Measurements from ENCODE around the gene NCK2. TPM values are rescaled to one million over a fixed set of nuclear protein-coding genes. Genes with fewer than 3 reads are reported as not detected.
"Not testable (repeated sequence)": the region's sequence is repeated elsewhere in the genome, so short reads cannot be mapped to it uniquely, and the experiment has no call there.

Gene NCK2
- total RNA-seq, 1 donor from 2014 or later: 32.3 TPM

DNA sequence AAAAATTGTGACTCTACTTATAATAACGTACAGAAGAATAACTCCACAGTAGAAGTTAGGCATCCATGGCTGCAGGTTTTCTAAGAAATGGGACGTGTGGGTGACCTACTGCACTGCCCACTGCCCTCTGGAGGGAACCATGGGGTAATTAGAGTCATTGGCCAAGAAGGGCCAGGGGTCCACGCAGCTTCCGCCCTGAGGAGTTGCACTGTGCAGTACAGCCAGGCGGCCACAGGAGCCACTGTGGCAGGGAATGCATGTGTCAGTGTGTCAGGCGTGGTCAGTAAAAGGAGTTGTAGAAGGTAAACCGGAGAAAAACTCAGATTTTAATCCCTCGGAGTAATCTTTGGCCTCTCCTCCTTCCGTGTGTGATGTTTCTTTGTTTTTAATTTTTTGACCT, 24.8 kb downstream of the NCK2 start:
- ATAC-seq (ENCODE audit: poor library complexity) (no peak), DNase-seq (no peak)
- intact Hi-C loops (cut with DNase I): no loop called here

DNA sequence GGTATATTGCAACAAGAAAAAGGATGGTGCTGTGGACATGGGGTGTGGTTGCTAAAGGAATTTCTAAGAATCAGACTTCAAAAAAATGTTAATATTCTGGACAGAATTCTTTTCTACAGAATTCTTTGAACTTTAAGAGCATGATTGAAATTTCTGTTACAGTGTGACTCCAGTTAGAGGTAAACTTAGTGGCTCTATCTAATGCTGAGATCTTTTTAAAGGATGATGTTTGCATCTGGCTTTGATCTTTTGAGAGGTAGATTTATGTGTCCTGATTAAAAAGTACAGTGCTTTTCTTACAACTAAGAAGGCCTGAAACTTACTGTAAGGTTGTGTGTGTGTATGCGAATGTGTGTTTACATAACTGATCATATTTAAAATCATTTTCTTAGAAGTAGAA, 25.4 kb downstream of the NCK2 start:
- DNase-seq (no peak), ATAC-seq (ENCODE audit: poor library complexity) (no peak)
- intact Hi-C loops (cut with DNase I): no loop called here

DNA sequence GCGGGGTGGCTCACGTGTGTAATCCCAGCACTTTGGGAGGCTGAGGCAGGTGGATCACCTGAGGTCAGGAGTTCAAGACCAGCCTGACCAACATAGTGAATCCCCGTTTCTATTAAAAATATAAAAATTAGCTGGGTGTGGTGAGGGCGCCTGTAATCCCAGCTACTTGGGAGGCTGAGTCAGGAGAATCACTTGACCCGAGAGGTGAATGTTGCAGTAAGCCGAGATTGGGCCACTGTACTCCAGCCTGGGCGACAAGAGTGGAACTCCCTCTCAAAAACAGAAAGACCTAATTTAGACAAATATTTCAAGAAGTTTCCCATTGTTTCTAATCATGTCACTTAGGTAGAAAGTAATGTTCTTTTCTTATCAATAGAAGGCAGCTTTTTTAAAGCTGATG, 26.6 kb downstream of the NCK2 start:
- intact Hi-C loops (cut with DNase I); ATAC-seq (ENCODE audit: poor library complexity); DNase-seq: not testable (repeated sequence)

DNA sequence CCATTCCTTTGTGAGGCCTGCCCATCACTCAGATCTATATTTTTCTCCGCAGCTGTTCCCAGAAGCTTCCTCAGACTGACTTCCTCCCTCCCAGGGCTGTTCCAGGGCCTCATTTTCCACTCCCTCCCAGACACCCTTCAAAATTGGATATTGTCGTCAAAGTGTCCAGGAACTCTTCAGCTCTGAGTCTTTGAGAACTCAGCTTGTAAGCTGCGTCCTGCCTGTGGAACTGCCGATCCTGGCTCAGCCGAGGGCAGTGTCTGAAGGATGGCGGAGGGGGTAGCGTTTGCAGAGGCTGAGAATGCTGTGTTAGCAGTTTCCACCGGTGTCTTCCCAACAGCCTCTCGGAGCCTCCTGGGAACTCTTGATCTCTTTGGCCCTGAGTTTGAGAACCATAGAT, 27.1 kb downstream of the NCK2 start:
- ATAC-seq (ENCODE audit: poor library complexity) (peak; percentile 62), DNase-seq (no peak)
- intact Hi-C loops (cut with DNase I): no loop called here

DNA sequence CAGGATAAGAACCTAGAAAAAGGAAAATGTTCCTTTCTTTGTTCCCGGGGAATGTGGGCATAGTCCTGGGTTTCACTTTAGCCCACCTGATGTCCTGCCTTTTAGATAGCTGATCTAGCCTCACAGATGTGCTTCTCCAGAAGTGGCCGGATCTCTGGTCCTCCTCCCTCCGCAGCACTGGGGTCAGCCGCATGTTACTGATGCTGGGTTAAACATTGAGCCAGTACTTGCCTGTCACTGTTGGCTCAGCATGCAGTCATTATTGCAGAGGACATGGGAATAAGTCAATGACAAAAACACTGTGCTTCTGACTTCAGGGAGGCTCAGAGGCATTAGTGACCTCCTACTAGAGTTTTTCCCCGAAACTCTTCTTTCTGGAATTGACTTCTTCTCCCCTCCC, 27.6 kb downstream of the NCK2 start:
- ATAC-seq (ENCODE audit: poor library complexity): peak; percentile 50

DNA sequence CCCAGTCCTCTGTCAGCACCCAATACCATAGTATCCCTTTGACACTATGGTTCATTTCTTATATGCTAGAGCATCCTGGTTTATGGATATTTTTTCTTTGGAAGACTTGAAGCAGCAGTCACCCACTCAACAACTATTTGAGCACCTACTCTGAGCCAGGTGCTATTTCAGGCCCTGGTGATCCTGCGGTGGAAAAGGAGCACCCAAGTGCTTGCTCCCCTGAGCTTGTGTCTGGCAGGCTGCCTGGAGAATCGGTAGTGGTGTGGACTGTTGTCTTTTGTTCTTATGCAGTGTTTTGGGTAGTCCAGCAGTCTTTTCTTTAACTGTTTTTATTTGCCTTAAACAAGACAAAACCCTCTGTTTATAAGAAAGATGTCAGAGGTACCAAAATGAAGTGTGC, 28.9 kb downstream of the NCK2 start:
- DNase-seq: no peak
- intact Hi-C loops (cut with DNase I): no loop called here
- no peak for ATAC-seq (ENCODE audit: poor library complexity)

More for the DNA sequence above, 27.6 kb downstream of the NCK2 start:
- no peak for DNase-seq
- intact Hi-C loops (cut with DNase I): no loop called here

DNA sequence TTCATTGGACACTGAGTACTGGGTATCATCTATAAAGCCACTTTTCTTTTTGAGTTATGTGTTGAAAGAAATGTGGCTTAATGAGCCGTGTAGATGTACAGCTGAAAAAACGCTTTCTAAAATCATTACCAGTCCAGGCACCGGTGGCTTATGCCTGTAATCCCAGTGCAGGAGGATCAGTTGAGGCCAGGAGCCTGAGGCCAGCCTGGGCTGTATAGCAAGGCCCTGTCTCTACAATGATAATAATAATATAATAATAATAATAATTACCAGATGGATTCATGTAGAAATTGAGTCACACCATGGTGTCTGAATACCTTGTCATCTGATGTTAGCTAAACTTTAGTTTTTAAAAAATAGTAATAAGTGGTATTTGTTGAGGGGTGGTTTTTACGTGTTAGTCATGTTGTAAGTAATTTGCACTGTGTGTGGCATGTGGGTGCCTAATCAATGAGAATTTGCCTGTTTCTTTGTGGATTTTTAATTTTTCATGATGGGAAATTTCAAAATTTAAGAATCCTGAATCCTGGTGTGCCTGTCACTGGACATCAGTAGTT, 30.1 kb downstream of the NCK2 start:
- ATAC-seq (ENCODE audit: poor library complexity) (no peak), DNase-seq (no peak)
- intact Hi-C loops (cut with DNase I): no loop called here

DNA sequence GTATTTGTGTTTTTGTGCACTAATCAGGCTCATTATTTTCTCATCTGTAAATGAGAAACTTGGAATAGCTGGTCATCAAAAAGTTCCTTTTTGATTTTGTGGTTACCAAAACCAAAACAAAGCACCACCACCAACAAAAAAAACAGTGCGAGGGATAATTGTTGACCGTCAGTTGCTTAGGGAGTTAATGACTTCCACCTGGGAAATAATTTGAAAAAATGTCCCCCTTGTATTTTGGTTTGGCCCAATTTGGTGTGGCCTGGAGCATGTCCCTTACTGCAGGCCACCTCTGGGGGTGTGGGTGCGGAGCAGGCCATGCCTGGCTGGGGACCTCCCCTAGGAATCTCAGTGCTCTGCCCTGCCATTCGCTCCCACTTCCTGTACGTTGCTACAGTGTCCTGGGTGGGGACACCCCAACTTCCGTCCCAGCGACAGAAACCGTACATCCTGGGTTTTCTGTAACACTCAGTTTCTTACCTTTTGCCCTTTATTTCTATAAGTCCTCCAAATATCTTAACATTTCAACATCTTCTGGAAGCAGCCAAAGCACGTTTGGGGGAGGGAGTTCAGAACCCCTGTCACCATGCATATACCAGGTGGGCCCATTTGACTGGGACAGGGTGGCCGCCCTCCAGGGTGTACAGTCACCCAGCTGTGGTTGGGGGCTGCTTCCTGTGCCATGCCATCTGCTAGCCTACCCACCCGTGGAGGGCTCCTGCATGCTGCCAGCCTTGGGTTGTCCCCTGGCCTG, 31.3 kb downstream of the NCK2 start:
- ATAC-seq (ENCODE audit: poor library complexity): no peak
- intact Hi-C loops (cut with DNase I): no loop called here
- no peak for DNase-seq

DNA sequence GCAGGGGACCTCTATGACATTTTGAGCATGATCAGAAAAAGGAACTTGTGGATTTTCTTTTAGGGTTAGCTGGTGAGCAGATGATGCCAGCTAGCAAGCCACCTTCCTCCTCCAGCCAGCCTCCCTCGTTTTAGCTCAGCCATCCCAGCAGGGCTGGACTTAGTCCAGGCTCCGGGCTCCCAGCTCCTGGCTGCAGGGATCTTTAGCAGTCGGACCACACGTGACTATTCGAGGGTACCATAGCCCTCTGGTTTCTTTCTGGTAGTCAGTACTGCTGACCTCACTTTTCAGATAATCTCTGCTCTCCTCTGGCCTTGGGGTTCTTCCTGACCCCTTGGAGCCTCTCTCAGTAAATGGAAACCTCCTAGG, 31.8 kb downstream of the NCK2 start:
- DNase-seq (no peak), ATAC-seq (ENCODE audit: poor library complexity) (peak; percentile 32)
- intact Hi-C loops (cut with DNase I): no loop called here

DNA sequence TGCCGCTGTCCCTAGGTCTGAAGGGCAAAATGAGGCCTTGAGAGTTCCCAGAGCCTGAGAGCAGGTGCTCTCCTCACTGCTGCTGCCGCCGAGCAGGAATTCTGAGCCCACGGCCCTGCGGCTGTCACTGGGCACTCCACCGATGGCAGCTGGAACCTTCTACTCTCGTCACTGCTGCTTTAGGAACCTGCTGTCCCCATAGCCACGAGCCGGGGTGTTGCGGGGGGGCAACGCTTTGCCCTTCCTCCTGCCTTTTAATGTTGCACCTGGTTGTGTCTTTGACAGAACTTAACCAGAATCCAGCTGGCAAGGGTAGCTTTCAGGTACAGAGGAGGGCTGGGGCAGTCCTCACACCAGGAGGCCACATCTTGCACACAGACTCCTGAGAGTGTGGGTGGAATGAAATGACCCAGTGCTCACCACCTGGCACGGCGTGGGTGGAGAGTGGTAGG, 32.3 kb downstream of the NCK2 start:
- DNase-seq: no peak

DNA sequence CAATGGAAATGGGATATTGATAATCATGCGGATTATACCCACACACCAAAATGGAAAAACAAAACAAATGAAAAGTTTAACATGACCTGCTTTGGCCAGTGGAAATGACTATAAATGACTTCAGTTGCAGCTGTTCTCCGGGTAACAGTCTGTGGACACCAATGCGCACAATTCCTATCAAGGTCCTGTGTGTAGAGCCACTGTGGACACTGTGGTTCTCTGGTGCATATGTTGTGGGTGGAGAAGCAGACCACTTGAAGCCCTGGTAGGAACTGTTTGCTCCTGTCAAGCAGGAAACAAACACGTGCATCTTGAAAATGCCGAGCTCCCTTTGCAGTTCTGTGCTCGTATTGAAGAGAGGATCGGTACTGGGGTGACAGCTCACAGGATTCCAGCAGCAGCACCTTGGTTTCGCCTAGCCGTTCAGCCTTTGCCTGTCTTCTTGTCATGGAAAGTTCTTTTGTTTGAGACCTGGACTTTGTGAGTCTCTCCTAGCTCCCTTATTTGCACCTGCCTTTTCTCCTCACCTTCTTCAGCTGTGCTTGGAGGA, 32.9 kb downstream of the NCK2 start:
- ATAC-seq (ENCODE audit: poor library complexity) (no peak), DNase-seq (no peak)
- intact Hi-C loops (cut with DNase I): no loop called here

More for the DNA sequence above, 32.3 kb downstream of the NCK2 start:
- no peak for ATAC-seq (ENCODE audit: poor library complexity)
- intact Hi-C loops (cut with DNase I): no loop called here

DNA sequence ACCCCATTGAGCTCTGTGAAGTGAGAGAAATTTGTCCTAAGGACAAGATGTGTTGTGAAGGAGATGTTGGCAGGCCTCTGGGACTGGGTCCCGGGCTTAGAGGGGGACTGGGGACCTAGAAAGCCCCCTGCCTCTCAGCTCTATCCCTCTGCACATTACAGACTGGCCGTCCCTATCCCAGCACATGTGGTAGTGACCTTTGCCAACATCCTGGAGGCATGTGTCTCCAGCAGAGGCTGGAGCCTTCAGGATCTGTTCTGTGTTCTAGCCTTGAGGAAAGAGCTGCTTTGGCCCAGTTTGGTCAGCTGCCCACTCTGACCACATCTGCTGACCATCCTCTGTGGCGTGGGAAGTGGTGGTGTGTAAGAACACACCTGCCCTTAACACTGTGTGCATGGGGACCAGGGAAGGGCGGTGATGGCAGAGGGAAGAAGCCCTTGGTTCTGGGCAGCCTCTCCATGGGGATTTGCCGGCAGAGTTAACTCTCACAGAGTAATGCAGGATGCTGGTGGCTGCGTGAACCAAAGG, 33.4 kb downstream of the NCK2 start:
- ATAC-seq (ENCODE audit: poor library complexity) (no peak), DNase-seq (no peak)

DNA sequence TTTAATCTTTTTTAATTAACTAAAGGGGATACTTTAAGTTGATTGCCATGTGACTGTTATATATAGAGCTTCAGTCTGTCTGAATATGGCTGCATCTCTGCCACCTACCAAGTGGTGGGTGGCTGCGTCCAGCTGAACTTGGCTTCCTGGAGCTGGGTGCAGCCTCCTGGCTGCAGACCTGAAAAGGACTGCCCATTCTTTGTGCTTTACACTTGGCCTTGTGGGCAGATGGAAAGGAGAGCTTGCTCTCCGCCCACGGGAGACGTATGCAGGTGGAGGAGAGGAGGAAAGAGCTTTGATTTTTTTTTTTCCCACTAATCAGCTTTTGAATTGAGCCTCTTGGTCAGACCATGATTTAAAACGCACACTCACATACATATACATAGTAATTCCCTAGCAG, 34.7 kb downstream of the NCK2 start:
- DNase-seq: no peak
- no peak for ATAC-seq (ENCODE audit: poor library complexity)
- intact Hi-C loops (cut with DNase I): no loop called here

More for the DNA sequence above, 33.4 kb downstream of the NCK2 start:
- intact Hi-C loops (cut with DNase I): no loop called here

DNA sequence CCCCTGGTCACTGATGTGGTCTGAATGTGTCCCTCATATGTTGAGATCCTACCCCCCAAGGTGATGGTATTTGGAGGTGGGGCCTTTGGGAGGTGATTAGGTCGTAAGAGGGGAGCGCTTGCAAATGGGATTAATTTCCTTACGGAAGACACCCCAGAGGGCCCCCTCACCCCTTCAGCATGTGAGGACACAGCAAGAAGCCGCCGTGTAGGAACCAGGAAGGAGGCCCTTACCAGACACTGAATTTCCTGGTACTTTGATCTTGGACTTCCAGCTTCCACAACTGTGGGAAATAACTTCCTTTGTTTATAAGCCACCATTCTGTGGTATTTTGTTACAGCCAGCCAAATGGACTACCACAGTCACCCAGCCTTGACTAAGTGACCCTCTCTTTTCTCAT, 35.9 kb downstream of the NCK2 start:
- intact Hi-C loops (cut with DNase I): no loop called here
- DNase-seq (no peak), ATAC-seq (ENCODE audit: poor library complexity) (no peak)

DNA sequence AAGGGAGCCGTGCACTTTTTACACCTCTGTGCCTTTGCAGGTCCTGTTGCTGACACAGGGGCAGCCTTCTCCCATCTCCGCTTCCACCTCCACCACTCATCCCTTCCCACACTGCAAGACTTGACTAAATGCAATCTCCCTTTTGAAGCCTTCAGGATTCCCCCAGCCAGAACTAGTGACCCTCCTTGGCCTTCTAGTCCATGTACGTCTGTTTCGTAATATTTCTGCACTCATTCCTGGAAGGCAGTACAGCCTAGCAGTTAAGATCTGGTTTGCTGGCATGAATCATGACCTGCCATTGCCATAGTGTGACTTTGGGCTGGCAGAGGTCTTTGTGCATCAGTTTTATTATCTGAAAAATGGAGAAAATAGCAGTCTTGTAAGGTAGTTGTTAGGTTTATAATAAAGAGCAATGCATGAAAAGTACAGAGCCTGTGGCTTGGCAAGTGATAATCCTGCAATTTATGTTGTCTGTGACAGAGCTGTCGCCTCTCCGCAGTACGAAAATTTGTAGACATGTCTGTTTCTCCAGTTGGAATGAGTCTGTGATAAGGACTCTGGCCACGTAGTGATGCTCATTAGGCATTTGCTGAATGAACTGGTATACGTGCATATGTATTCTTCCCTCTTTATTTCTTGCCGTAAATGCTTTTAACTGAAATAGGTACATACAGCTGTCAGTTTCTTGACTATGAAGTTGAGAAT, 36.7 kb downstream of the NCK2 start:
- ATAC-seq (ENCODE audit: poor library complexity) (no peak), DNase-seq (no peak)
- intact Hi-C loops (cut with DNase I): no loop called here

DNA sequence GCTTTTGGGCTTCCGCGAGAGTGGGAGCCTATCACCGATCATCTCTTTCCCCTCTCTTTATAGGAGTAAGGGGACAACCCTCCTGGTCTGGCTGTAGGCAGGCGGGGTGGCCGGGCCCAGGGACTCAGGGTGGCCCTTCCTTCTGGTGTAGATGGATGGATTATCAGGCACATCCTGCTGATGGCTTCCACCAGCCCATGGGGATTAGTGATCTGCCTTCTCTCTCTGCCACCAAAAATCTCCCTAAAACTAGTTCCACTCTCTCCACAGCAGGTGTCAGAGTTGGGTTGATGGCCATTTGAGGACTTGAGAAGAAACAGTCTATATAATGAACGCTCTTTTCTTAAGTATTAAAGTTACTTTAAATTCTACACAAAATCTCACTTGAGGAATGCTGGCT, 37.4 kb downstream of the NCK2 start:
- intact Hi-C loops (cut with DNase I): no loop called here
- DNase-seq (no peak), ATAC-seq (ENCODE audit: poor library complexity) (no peak)

DNA sequence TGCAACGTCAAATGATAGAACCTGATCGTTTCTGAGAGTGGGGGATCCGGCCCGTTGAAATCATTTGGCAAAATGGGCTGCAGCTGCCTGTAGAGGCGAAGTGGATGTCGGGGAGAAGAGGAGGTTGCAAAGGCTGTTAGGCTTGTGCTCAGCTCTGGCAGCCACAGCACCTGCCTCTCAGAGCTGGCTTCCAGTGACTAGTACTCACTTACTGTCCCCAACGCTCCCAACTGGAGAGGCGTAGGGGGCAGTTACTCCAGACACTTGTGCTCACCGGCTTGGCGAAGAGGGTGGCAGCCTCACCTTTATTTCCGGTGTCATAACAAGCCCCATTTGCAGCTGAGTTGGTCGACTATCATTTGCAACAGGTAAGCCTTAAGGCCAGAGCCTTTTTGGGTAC, 37.9 kb downstream of the NCK2 start:
- DNase-seq: no peak
- intact Hi-C loops (cut with DNase I): no loop called here
- no peak for ATAC-seq (ENCODE audit: poor library complexity)

DNA sequence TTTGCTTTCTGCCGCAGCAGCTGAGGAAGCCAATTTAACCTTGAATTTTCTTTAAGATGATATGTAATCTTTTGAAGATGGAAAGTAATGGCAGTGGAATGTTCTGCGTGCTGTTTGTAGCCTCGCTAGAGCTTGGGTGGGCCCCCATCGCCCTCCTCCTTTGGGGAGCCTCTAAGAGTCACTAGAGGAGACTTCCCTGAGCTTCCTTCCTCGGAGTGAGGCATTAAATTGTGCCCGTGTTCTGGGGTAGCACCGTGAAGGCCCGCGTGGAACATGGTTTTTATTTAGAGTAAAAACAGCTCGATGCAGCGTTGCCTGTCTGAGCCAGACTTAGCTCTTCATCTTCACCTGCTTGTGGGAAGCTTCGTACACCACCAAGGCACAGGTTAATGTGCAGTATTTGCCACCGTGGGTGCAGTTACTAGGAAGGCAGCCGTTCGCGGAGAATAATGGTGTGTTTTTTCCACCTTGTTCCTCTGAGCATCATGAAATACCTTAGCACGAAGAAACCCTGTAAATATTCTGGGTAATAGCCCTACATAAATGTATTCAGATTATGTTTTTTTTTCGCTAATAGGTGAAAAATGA, 38.5 kb downstream of the NCK2 start:
- no peak for ATAC-seq (ENCODE audit: poor library complexity)
- intact Hi-C loops (cut with DNase I): no loop called here

DNA sequence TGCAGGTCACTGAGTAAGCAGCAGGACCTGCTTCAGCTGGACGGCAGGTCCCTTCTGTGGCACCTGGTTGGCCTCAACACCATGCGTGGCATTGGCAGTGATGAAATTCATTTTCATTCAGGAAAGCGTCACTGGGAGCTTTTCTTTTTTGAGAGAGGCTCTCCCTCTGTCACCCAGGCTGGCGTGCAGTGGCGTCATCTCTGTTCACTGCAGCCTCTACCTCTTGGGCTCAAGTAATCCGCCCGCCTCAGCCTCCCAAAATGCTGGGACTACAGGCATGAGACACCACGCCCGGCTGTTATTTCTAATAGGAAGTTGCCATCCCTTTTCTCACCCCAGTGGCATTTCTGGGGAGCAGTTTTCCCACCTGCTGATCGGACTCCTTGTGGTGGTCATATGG, 39.3 kb downstream of the NCK2 start:
- DNase-seq (no peak), ATAC-seq (ENCODE audit: poor library complexity) (no peak)
- intact Hi-C loops (cut with DNase I): no loop called here

More for the DNA sequence above, 38.5 kb downstream of the NCK2 start:
- no peak for DNase-seq
